ENCODE data around the gene ZNF135.

The ZNF135 gene

DNA sequence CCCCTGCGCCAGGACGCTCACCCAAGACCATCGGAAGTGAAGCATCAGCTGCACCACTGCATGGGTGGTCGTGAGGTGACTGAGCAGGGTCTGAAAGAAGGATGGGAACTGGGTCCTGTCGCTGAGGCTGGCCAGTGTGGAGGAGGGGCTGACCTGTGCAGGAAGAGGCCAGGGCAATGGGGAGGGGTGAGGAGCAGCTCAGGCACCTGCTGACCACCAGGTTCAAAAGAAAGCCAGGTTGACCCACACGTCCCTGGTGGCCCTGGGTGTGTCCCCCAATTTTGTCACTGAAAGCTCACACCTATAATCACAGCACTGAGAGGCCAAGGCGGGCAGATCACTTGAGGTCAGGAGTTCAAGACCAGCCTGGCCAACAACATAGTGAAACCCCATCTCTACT is 39.0 kb upstream of the ZNF135 start:
- no peak overlapping the region for H3K27ac ChIP-seq
- H3K9me3 ChIP-seq: peaks cover 0 to 11% (median 0%) of the 10 kb centered on the region in 3 donors
- intact Hi-C loops (cut with DNase I; ENCODE audit: low total_unique reads): no loop called here

DNA sequence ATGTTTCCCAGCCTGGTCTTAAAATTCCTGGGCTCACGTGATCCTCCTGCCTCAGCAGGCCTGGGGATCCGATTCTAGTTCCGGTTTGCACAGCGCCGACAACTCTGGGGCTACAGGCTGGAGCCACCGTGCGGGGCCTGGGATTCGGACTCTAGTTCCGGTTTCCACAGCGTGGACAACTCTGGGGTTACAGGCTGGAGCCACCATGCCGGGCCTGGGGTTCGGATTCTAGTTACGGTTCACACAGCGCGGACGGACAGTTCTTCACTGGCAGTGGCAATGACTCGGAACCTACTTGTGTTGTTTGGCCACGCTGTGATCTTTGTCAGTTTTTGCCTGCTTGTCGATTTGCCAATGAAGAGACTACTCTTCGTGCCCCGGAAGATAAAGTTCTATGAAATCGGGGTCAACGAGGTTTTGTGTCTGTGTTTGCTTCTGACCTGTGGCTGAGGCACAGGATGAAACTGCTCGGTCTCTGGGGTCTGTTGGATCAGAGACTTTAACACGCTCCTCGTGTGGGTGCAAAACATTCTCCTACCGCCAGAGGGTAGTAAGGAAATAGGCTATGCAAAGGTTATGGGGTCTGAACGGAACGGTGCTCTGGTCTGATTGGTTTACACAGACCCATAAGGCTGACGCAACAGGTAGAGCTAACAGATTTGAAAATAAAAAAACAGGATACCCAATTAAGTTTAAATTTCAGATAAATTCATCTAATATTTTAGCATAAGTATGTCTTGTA is 37.4 kb upstream of the ZNF135 start:
- DNase-seq: peak in 1 of 2 donors; percentile 50
- Histone ChIP-seq H3K9me3 (peaks cover 0 to 5% (median 0%) of the 10 kb centered on the region in 3 donors), H3K4me3 (no peak overlapping the region), H3K27ac (no peak overlapping the region), H3K27me3 (peaks cover 0 to 3% of the 10 kb centered on the region in 2 donors), H3K36me3 (peaks cover 0 to 4% (median 0%) of the 10 kb centered on the region in 3 donors), H3K4me1 (no peaks in the 10 kb centered on the region)
- intact Hi-C loops (cut with DNase I; ENCODE audit: low total_unique reads): loop anchor here (1.0 kb wide), 1 partner anchor 133 kb away; no protein-coding TSS in a partner anchor
- peak; percentile 60 to 75 for TF ChIP-seq CTCF (IDR thresholded peaks at IDR 0.05)

More for the DNA sequence above, 39.0 kb upstream of the ZNF135 start:
- no peak for TF ChIP-seq CTCF (IDR thresholded peaks at IDR 0.05)
- Histone ChIP-seq H3K36me3 (peaks cover 0 to 2% (median 0%) of the 10 kb centered on the region in 3 donors), H3K4me1 (no peaks in the 10 kb centered on the region), H3K27me3 (peaks cover 0 to 3% of the 10 kb centered on the region in 2 donors), H3K4me3 (no peak overlapping the region)
- DNase-seq: peak in 1 of 2 donors; percentile 62

- no peak for DNase-seq
- H3K4me3 ChIP-seq: no peak overlapping the region
- intact Hi-C loops (cut with DNase I; ENCODE audit: low total_unique reads): loop anchor here (1.0 kb wide), 1 partner anchor 132 kb away; no protein-coding TSS in a partner anchor
These were observed 36.8 kb upstream of the ZNF135 start for GRCh38 chr19:58022283-58022660.

DNA sequence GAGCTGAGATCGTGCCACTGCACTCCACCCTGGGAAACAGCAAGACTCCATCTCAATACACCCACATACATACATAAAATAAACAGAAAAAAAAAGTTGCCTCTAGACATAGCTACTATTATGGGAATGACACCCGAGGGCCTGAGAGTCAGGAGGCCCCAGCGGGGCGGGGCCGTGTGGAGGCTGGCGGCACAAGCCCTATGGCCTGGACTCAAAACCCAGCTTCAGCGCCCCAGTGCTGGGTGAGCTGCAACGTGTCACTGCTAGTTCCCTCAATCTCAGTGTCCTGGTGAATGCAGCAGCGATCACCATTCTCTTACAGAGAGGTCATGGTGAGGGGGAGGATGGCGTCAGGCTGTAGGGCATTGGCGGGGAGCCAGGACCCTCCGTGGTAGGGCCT is 34.4 kb upstream of the ZNF135 start:
- peaks cover 0 to 8% (median 8%) of the 10 kb centered on the region in 3 donors for H3K9me3 ChIP-seq
- no peak for TF ChIP-seq CTCF (IDR thresholded peaks at IDR 0.05)
- intact Hi-C loops (cut with DNase I; ENCODE audit: low total_unique reads): no loop called here
- no peaks in the 10 kb centered on the region for H3K4me1 ChIP-seq
- H3K27ac ChIP-seq: no peak overlapping the region
- H3K4me3 ChIP-seq: no peak overlapping the region
- DNase-seq: no peak
- H3K27me3 ChIP-seq: no peaks in the 10 kb centered on the region
- peaks cover 0 to 4% (median 0%) of the 10 kb centered on the region in 3 donors for H3K36me3 ChIP-seq

More at GRCh38 chr19:58022283-58022660, 36.8 kb upstream of the ZNF135 start:
- Histone ChIP-seq H3K9me3 (peaks cover 0 to under 1% (median 0%) of the 10 kb centered on the region in 3 donors), H3K27ac (no peak overlapping the region), H3K4me1 (no peaks in the 10 kb centered on the region), H3K36me3 (peaks cover 0 to 4% (median 0%) of the 10 kb centered on the region in 3 donors), H3K27me3 (peaks cover 0 to 3% of the 10 kb centered on the region in 2 donors)
- TF ChIP-seq CTCF (IDR thresholded peaks at IDR 0.05): no peak

DNA sequence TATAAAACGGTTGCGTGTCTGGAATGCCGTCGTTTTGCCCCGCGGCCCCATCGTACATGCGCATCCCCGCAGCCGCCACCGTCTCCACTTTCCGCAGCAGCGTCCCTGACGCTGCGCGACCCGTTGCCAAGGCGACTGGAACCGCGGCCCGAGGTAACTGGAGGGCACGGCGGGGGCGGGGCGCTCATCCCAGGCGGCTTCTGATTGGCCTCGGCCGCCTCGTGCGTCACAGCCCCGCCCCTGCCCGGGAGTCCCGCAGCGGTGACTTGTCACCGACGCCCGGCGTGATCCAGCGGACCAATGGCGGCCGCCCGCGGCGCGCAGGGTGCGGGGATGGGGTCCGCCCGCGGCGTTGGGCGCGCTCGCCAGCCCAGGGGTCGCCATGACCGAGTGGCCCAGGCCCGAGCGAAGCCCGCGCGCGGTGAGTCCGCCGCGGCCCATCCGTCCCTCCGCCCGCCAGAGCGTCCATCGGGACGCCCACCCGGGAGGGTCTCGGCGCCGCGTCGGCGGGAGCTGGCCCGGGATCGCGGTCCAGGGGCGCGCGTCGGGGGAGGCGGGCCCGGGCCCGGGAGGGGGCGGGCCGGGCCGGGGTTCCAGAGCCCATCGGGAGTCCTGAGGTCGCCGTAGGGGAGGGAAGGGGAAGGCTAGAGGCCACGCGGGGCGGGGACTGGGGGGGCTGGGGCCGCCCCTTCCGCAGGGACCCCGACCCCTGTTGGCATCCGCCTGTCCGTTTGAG is 25.2 kb upstream of the ZNF135 start, which contains the start of gene ZSCAN1:
ZSCAN1 (plus strand) TSS at position 285 of the 736 bp plus-strand sequence. CDS start 3,812 bp downstream, outside the sequence.
- H3K9me3 ChIP-seq: peaks cover 0 to 73% (median 56%) of the 10 kb centered on the region in 3 donors

More for the DNA sequence above, 25.2 kb upstream of the ZNF135 start, which contains the start of gene ZSCAN1:
- peaks cover 0 to 53% of the 10 kb centered on the region in 2 donors for H3K27me3 ChIP-seq
- peak; percentile 42 to 75 for DNase-seq
- intact Hi-C loops (cut with DNase I; ENCODE audit: low total_unique reads): no loop called here
- H3K4me1 ChIP-seq: peaks cover 0 to 9% (median 0%) of the 10 kb centered on the region in 4 donors
- no peak for TF ChIP-seq CTCF (IDR thresholded peaks at IDR 0.05)
- peak within 1 kb of the TSS; percentile 21 to 50 for H3K4me3 ChIP-seq
- H3K27ac ChIP-seq: no peak within 1 kb of the TSS
- peaks cover 0 to 10% (median 0%) of the 10 kb centered on the region in 3 donors for H3K36me3 ChIP-seq
